ENCODE data around the gene UTP14C. TPM values are rescaled to one million over a fixed set of nuclear protein-coding genes. Genes with fewer than 3 reads are reported as not detected.
A peak's percentile ranks its signal among the peaks of the same experiment; 100 is the strongest.
"Not testable (repeated sequence)": the region's sequence is repeated elsewhere in the genome, so short reads cannot be mapped to it uniquely, and the experiment has no call there.

Gene UTP14C
- total RNA-seq, 1 experiment from 2014 or later = 11.2 TPM

DNA sequence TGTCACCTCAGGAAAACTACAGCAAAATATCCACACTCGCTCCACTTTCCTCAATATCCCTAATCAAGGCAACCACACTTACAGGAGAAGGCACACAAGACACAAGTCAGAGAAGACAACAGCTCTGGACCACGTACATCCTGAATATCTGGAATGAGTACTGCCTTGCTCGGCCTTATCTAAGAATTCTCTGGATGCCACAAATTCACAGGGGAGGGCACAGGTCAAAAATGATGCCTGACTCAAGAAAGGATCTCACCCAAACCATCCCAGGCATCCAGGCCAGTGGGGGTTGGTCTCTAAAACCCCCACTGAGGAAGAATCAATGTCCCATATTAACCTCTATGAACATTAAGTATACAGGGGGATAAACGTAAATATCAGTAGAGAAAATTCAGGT is 43.1 kb upstream of the UTP14C start:
- TF ChIP-seq TCF7L2 (IDR thresholded peaks at IDR 0.05; ENCODE audit: low read depth, low read length) (no peak), REST (IDR thresholded peaks at IDR 0.05; ENCODE audit: insufficient read depth in 1 of 2, low read depth in 2 of 2, low read length in 1 of 2) (no peak), POLR2AphosphoS5 (IDR thresholded peaks at IDR 0.05; ENCODE audit: low read depth, low read length) (no peak), CTCF (IDR thresholded peaks at IDR 0.05) (no peak), SIN3A (IDR thresholded peaks at IDR 0.05; ENCODE audit: borderline replicate concordance, insufficient read depth, low read depth, low read length) (no peak)
- no peak overlapping the region for H3K4me3 ChIP-seq (ENCODE audit: low read depth in 2 of 2, low read length in 2 of 2)
- ChIA-PET CTCF (no interaction called here), POLR2A (no interaction called here)
- H3K4me1 ChIP-seq (ENCODE audit: control insufficient read depth, insufficient read depth, low read length) = peaks cover 9% of the 10 kb centered on the region
- BruUV-seq (replicated peaks) = no TSS peak
- no peaks in the 10 kb centered on the region for H3K27me3 ChIP-seq (ENCODE audit: control insufficient read depth, insufficient read depth, low read length)
- H3K36me3 ChIP-seq (ENCODE audit: control insufficient read depth, insufficient read depth, low read length) = no peaks in the 10 kb centered on the region
- DNase-seq (ENCODE audit: low read depth, low spot score) = no peak
- peak overlapping the region; percentile 20 for H3K27ac ChIP-seq (ENCODE audit: low read length)
- in situ Hi-C loops (cut with HindIII; ENCODE audit: low pct_unique_long_range_greater_than_20kb, low sequenced_read_pairs) (no loop called here), intact Hi-C loops (cut with micrococcal nuclease; ENCODE audit: unreplicated experiment) (no loop called here)
- no peak for ATAC-seq
- no peaks in the 10 kb centered on the region for H3K9me3 ChIP-seq (ENCODE audit: control insufficient read depth, insufficient read depth, low read depth, low read length)

DNA sequence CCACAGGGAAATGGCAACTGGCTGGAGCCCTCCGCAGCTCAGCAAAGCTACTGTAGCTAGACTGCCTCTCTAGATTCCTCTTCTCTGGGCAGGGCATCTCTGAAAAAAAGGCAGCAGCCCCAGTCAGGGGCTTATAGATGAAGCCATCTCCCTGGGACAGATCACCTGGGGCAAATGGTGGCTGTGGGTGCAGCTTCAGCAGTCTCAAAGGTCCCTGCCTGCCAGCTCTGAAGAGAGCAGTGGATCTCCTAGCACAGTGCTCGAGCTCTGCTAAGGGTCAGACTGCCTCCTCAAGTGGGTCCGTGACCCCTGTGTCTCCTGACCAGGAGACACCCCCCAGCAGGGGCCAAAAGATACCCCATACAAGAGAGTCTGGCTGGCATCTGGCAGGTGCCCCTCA is 41.2 kb upstream of the UTP14C start:
- H3K4me1 ChIP-seq (ENCODE audit: control insufficient read depth, insufficient read depth, low read length); H3K4me3 ChIP-seq (ENCODE audit: low read depth in 2 of 2, low read length in 2 of 2); BruUV-seq (replicated peaks); ATAC-seq; H3K27me3 ChIP-seq (ENCODE audit: control insufficient read depth, insufficient read depth, low read length); in situ Hi-C loops (cut with HindIII; ENCODE audit: low pct_unique_long_range_greater_than_20kb, low sequenced_read_pairs); CTCF ChIA-PET; H3K9me3 ChIP-seq (ENCODE audit: control insufficient read depth, insufficient read depth, low read depth, low read length); DNase-seq (ENCODE audit: low read depth, low spot score); intact Hi-C loops (cut with micrococcal nuclease; ENCODE audit: unreplicated experiment); H3K36me3 ChIP-seq (ENCODE audit: control insufficient read depth, insufficient read depth, low read length); H3K27ac ChIP-seq (ENCODE audit: low read length); POLR2A ChIA-PET: not testable (repeated sequence)

DNA sequence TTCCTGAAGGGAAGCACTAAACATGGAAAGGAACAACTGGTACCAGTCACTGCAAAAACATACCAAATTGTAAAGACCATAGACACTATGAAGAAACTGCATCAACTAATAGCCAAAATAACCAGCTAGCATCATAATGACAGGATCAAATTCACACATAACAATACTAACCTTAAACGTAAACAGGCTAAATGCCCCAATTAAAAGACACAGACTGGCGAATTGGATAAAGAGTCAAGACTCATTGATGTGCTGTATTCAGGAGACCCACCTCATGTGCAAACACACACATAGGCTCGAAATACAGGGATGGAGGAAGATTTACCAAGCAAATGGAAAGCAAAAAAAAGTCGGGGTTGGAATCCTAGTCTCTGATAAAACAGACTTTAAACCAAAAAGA is 39.6 kb upstream of the UTP14C start:
- intact Hi-C loops (cut with micrococcal nuclease; ENCODE audit: unreplicated experiment); H3K4me3 ChIP-seq (ENCODE audit: low read depth in 2 of 2, low read length in 2 of 2); BruUV-seq (replicated peaks); DNase-seq (ENCODE audit: low read depth, low spot score); H3K36me3 ChIP-seq (ENCODE audit: control insufficient read depth, insufficient read depth, low read length); CTCF ChIA-PET; ATAC-seq; H3K27ac ChIP-seq (ENCODE audit: low read length); POLR2A ChIA-PET; H3K9me3 ChIP-seq (ENCODE audit: control insufficient read depth, insufficient read depth, low read depth, low read length); H3K27me3 ChIP-seq (ENCODE audit: control insufficient read depth, insufficient read depth, low read length); H3K4me1 ChIP-seq (ENCODE audit: control insufficient read depth, insufficient read depth, low read length); in situ Hi-C loops (cut with HindIII; ENCODE audit: low pct_unique_long_range_greater_than_20kb, low sequenced_read_pairs): not testable (repeated sequence)

Measured in Panc1 (cell line).